ENCODE results near the gene SMIM10L2A.
"Not testable (repeated sequence)": the region's sequence is repeated elsewhere in the genome, so short reads cannot be mapped to it uniquely, and the experiment has no call there.

The SMIM10L2A gene

DNA sequence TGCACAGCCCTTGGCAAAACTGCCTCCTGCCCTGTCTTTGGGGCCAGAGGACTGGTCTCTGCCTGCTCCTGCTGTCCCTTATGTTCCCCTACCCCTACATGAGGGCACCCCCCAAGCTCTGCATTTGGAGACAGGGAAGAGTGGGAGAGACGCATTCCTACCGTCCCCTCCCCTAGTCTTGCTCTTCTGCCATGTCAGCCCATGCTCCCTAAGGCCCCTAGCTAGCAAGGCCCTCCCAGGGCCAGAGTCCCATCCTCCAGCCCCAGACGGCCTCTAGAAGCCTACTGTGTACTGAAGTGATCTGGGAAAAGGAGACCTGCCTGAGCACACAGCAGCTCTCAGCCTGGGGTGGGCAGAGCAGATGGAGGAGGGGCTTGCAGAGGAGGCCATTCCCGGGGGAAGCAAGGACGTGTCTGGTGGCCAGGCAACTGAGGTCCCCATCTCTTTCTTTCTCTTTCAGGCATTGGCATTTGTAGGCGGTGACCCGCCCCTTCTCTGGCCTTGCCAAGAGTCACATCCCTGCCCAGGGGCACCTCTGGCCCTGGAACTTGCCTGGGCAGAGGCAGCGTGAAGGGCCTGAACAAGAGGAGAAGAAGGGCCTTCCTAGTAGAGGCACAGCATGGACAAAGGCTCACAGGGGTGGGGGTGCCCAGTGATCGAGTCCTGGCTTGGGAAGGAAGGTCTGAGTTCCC, 1.6 kb downstream of the SMIM10L2A start:
- H3K27me3 ChIP-seq (replicated peaks; ENCODE audit: control insufficient read depth, insufficient read depth, low read length) = peaks cover 11% of the 10 kb centered on the region
- not testable (repeated sequence) for H3K9me3 ChIP-seq (ENCODE audit: control insufficient read depth, low read length); H3K4me1 ChIP-seq (ENCODE audit: control insufficient read depth, insufficient read depth, low read length); H3K4me3 ChIP-seq (ENCODE audit: low read length); H3K9ac ChIP-seq (ENCODE audit: low read length); H3K36me3 ChIP-seq (ENCODE audit: control insufficient read depth, insufficient read depth, low read length, severe bottlenecking); DNase-seq (ENCODE audit: low read depth)

DNA sequence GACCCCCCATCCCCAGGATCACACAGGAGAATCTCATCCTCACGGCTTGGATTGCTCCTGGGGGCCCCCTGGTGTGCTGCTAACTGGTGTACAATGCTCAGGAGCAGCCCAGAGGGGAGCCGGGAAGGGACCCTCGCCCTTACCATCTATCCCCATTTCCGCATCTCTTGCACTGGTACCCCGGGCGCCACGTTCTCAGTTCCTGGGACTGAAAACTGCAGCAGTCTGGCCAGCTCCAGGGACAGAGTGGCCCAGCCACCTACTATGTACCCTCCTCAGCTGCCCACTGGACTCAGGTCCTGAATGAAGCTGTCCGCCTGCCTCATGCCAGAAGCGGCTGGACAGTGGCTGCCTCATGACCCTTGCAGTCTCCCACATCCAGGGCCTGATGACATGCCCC, 2.7 kb downstream of the SMIM10L2A start:
- Histone ChIP-seq H3K27me3 (replicated peaks; ENCODE audit: control insufficient read depth, insufficient read depth, low read length) (peaks cover 16% of the 10 kb centered on the region), H3K4me1 (ENCODE audit: control insufficient read depth, insufficient read depth, low read length) (no peaks in the 10 kb centered on the region), H3K9ac (ENCODE audit: low read length) (no peak overlapping the region), H3K9me3 (ENCODE audit: control insufficient read depth, low read length) (peaks cover 4% of the 10 kb centered on the region), H3K36me3 (ENCODE audit: control insufficient read depth, insufficient read depth, low read length, severe bottlenecking) (no peaks in the 10 kb centered on the region), H3K4me3 (ENCODE audit: low read length) (no peak overlapping the region)
- DNase-seq (ENCODE audit: low read depth) = no peak

- Histone ChIP-seq H3K4me3 (ENCODE audit: low read length) (no peak overlapping the region), H3K36me3 (ENCODE audit: control insufficient read depth, insufficient read depth, low read length, severe bottlenecking) (no peaks in the 10 kb centered on the region), H3K4me1 (ENCODE audit: control insufficient read depth, insufficient read depth, low read length) (no peaks in the 10 kb centered on the region), H3K9ac (ENCODE audit: low read length) (no peak overlapping the region), H3K9me3 (ENCODE audit: control insufficient read depth, low read length) (peaks cover 4% of the 10 kb centered on the region), H3K27me3 (replicated peaks; ENCODE audit: control insufficient read depth, insufficient read depth, low read length) (peaks cover 18% of the 10 kb centered on the region)
- no peak for DNase-seq (ENCODE audit: low read depth)
Measured at GRCh38 chrX:135425026-135425965, 3.6 kb downstream of the SMIM10L2A start.

DNA sequence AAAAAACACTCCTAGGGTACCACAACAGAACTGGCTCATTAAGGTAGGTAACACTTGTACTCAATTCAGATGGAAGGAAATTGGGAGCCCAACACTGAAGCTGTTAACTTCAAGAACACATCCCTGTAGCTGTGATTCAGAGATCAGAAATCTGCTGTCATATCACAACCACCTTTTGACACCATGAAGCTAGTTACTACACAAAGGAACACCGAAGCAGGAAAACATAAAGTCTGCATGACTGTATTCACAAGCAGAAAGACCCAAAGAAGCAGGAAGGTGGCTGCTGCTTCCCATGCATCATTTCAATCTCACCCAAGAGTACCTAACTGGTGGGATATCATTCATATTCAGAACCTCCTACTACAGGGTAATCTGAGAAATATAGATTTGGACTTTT, 7.7 kb downstream of the SMIM10L2A start:
- no peak overlapping the region for H3K9ac ChIP-seq (ENCODE audit: low read length)
- no peak overlapping the region for H3K4me3 ChIP-seq (ENCODE audit: low read length)
- DNase-seq (ENCODE audit: low read depth) = no peak
- peaks cover 15% of the 10 kb centered on the region for H3K27me3 ChIP-seq (replicated peaks; ENCODE audit: control insufficient read depth, insufficient read depth, low read length)
- H3K9me3 ChIP-seq (ENCODE audit: control insufficient read depth, low read length) = no peaks in the 10 kb centered on the region
- H3K4me1 ChIP-seq (ENCODE audit: control insufficient read depth, insufficient read depth, low read length) = no peaks in the 10 kb centered on the region
- H3K36me3 ChIP-seq (ENCODE audit: control insufficient read depth, insufficient read depth, low read length, severe bottlenecking) = no peaks in the 10 kb centered on the region

- DNase-seq (ENCODE audit: low read depth) = no peak
- H3K4me1 ChIP-seq (ENCODE audit: control insufficient read depth, insufficient read depth, low read length) = no peaks in the 10 kb centered on the region
- H3K4me3 ChIP-seq (ENCODE audit: low read length) = no peak overlapping the region
- H3K9ac ChIP-seq (ENCODE audit: low read length) = no peak overlapping the region
- no peaks in the 10 kb centered on the region for H3K36me3 ChIP-seq (ENCODE audit: control insufficient read depth, insufficient read depth, low read length, severe bottlenecking)
- H3K27me3 ChIP-seq (replicated peaks; ENCODE audit: control insufficient read depth, insufficient read depth, low read length) = peaks cover 11% of the 10 kb centered on the region
- no peaks in the 10 kb centered on the region for H3K9me3 ChIP-seq (ENCODE audit: control insufficient read depth, low read length)
Measured at GRCh38 chrX:135431886-135432285, 10.1 kb downstream of the SMIM10L2A start.

DNA sequence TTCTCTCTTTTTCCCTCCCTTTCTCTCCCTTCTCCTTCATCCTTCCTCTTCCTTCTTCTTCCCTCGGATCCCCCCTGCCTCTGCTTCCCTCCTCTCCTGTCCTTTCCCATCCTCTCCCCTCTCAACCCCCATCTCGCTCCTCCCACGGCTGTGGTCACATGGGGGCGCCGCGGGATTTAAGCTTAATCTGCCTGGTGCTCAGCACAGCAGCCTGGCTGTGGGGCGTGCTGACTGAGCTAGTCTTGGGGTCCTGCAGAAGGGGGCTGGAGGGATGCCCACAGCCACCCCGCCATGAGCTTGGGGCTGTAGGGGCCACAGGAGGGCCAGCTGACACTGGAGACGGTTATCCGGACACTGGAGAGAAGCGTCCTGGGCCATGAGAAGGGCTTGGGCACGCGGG, 10.7 kb downstream of the SMIM10L2A start:
- Histone ChIP-seq H3K36me3 (ENCODE audit: control insufficient read depth, insufficient read depth, low read length, severe bottlenecking) (no peaks in the 10 kb centered on the region), H3K9ac (ENCODE audit: low read length) (no peak overlapping the region), H3K27me3 (replicated peaks; ENCODE audit: control insufficient read depth, insufficient read depth, low read length) (peaks cover 10% of the 10 kb centered on the region), H3K9me3 (ENCODE audit: control insufficient read depth, low read length) (no peaks in the 10 kb centered on the region), H3K4me1 (ENCODE audit: control insufficient read depth, insufficient read depth, low read length) (no peaks in the 10 kb centered on the region), H3K4me3 (ENCODE audit: low read length) (no peak overlapping the region)
- no peak for DNase-seq (ENCODE audit: low read depth)

DNA sequence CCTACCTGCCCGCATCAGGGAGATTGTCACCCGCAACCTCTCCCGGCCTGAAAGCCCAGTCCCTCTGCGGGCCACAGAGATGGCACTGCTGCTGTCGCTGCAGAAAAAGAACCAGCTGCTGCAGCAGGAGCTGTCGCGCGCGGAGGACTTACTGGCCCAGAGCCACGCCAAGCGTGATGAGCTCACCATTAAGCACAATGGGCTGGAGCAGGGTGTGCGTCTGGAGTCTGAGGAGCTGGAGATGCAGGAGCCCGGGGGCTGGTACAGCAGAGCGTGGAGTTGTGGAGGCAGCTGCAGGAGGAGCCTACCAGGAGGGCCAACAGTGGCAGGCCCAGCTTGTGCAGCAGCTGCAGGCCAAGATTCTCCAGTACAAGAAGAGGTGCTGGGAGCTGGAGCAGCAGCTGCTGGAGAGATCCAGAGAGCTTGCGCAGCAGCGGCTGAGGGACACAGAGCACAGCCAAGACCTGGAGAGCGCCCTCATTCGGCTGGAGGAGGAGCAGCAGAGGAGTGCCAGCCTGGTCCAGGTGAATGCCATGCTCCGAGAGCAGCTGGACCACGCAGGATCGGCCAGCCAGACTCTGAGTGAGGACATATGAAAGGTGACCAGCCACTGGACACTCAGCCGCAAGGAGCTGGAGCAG, 11.3 kb downstream of the SMIM10L2A start:
- no peak for DNase-seq (ENCODE audit: low read depth)
- Histone ChIP-seq H3K36me3 (ENCODE audit: control insufficient read depth, insufficient read depth, low read length, severe bottlenecking) (no peaks in the 10 kb centered on the region), H3K4me3 (ENCODE audit: low read length) (no peak overlapping the region), H3K9me3 (ENCODE audit: control insufficient read depth, low read length) (no peaks in the 10 kb centered on the region), H3K4me1 (ENCODE audit: control insufficient read depth, insufficient read depth, low read length) (no peaks in the 10 kb centered on the region), H3K9ac (ENCODE audit: low read length) (no peak overlapping the region), H3K27me3 (replicated peaks; ENCODE audit: control insufficient read depth, insufficient read depth, low read length) (peaks cover 10% of the 10 kb centered on the region)

GRCh38 chrX:135433531-135434257, 11.9 kb downstream of the SMIM10L2A start:
- peaks cover 15% of the 10 kb centered on the region for H3K27me3 ChIP-seq (replicated peaks; ENCODE audit: control insufficient read depth, insufficient read depth, low read length)
- no peaks in the 10 kb centered on the region for H3K36me3 ChIP-seq (ENCODE audit: control insufficient read depth, insufficient read depth, low read length, severe bottlenecking)
- DNase-seq (ENCODE audit: low read depth) = no peak
- H3K9ac ChIP-seq (ENCODE audit: low read length) = no peak overlapping the region
- no peaks in the 10 kb centered on the region for H3K9me3 ChIP-seq (ENCODE audit: control insufficient read depth, low read length)
- H3K4me1 ChIP-seq (ENCODE audit: control insufficient read depth, insufficient read depth, low read length) = no peaks in the 10 kb centered on the region
- H3K4me3 ChIP-seq (ENCODE audit: low read length) = no peak overlapping the region

- no peak overlapping the region for H3K9ac ChIP-seq (ENCODE audit: low read length)
- peaks cover 14% of the 10 kb centered on the region for H3K27me3 ChIP-seq (replicated peaks; ENCODE audit: control insufficient read depth, insufficient read depth, low read length)
- no peaks in the 10 kb centered on the region for H3K4me1 ChIP-seq (ENCODE audit: control insufficient read depth, insufficient read depth, low read length)
- no peak for DNase-seq (ENCODE audit: low read depth)
- H3K9me3 ChIP-seq (ENCODE audit: control insufficient read depth, low read length) = no peaks in the 10 kb centered on the region
- H3K36me3 ChIP-seq (ENCODE audit: control insufficient read depth, insufficient read depth, low read length, severe bottlenecking) = no peaks in the 10 kb centered on the region
- no peak overlapping the region for H3K4me3 ChIP-seq (ENCODE audit: low read length)
Measured at GRCh38 chrX:135434258-135435138, 12.8 kb downstream of the SMIM10L2A start.

DNA sequence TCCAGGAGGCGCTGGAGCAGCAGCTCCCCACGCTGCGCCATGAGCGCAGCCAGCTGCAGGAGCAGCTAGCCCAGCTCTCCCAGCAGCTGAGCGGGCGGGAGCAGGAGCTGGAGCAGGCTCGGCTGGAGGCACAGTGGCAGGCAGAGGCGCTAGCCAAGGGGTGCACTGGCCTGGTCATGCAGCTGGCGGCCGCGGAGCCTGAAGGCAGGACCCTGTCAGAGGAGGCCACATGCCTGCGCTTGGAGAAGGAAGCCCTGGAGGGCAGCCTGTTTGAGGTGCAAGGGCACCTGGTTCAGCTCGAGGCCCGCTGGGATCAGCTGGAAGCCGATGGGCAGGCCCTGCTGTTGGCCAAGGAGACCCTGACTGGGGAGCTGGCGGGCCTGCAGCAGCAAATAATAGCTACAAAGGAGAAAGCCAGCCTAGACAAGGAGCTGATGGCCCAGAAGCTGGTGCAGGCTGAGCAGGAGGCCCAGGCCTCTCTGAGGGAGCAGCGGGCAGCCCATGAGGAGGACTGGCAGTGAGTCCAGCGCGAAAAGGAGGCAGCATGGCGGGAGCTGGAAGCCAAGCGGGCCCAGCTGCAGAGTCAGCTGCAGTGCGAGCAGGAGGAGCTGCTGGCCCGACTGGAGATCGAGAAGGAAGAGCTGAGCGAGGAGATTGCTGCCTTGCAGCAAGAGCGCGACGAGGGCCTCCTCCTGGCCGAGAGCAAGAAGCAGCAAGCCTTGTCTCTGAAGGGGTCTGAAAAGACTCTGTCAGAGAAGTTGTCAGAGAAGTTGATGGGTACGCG, 13.6 kb downstream of the SMIM10L2A start:
- Histone ChIP-seq H3K9me3 (ENCODE audit: control insufficient read depth, low read length) (no peaks in the 10 kb centered on the region), H3K36me3 (ENCODE audit: control insufficient read depth, insufficient read depth, low read length, severe bottlenecking) (no peaks in the 10 kb centered on the region), H3K4me3 (ENCODE audit: low read length) (no peak overlapping the region), H3K9ac (ENCODE audit: low read length) (no peak overlapping the region), H3K27me3 (replicated peaks; ENCODE audit: control insufficient read depth, insufficient read depth, low read length) (peaks cover 13% of the 10 kb centered on the region), H3K4me1 (ENCODE audit: control insufficient read depth, insufficient read depth, low read length) (no peaks in the 10 kb centered on the region)
- no peak for DNase-seq (ENCODE audit: low read depth)
